GM21367 (cell line): ENCODE measurements around the gene CCL13.
"Not testable (repeated sequence)": the region's sequence is repeated elsewhere in the genome, so short reads cannot be mapped to it uniquely, and the experiment has no call there.

ENCODE experiments used
- ATAC-seq: cut with Tn5 transposase; IDR thresholded peaks from one replicate; pipeline ENCODE4 v1.9.1; 2021; ENCODE audit not compliant: unreplicated experiment

Gene CCL13

DNA sequence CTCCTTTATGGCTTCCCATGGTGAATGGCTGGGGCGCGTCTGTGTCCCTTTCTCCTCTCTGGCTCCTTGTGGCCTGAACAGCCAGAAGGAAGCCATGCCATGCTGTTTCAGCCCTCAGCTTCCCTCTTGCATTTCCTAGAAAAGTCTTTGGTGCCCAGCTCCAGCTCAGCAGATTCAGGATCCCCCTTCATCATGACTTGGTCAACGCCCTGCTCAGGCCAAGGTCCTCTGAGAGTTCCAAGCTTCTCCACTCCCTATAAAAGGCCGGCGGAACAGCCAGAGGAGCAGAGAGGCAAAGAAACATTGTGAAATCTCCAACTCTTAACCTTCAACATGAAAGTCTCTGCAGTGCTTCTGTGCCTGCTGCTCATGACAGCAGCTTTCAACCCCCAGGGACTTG lies at the start of gene CCL13:
Gene CCL13, plus strand, starts transcription at position 287 of the 400 bp plus-strand sequence. Its CDS starts 47 bp downstream, at position 334.
- ATAC-seq: no peak

DNA sequence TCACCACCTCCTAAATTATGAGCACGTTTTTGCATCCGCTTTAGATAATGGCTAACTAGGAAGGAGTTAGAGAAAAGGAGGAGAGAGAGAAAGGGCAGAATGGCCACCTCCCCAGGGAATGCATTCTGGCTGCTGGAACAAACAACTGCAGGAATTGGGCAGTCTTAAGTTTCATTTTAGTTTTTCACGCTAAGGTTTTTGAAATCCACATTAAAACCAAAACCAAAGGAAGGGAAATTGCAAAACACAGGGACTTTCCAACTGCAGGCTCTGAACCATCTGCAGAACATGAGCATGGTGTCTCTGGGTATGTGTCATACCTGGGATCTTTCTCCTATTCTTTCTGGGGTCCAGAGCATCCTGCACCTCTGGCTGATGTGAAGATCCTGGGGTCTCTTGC lies 49.2 kb upstream of the CCL13 start:
- ATAC-seq: no peak

DNA sequence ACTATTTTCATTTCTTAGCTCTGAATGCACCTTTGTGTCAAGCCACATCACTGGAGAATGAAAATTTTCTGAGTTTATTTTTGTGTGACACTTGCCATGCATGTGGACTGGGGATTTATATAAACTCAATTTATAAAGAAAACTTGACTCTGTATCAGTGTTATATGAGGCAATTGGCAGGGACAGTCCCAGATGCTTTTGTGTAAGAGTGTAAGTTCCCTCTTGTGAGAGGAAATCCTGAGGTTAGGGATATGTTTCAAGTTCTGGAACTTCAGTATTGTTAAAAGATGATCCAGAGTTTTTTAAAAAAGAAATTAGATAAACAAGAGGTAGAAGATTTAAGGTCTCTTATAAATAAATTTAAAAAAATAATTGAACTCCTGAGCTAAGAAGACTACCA lies 47.9 kb upstream of the CCL13 start:
- no peak for ATAC-seq

GRCh38 chr17:34311291-34311690 lies 45.0 kb upstream of the CCL13 start:
- no peak for ATAC-seq

DNA sequence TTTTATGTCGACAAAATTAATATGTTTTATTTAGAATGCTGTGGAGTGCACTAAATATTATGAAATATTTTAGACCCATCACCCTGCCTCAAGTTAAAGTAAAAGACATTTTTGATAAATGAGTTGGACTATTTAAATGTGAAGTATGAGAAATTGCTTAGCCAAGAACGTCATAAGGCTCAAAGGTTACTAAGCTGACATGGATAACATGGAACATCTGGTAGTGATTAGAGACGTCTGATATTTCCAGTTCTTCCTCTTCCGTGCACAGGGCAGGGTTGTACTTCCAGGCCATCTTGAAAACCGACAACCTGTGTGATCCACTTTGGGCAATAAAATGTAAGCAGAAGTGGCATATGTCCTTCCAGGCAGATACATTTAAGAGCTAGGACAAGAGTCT lies 44.2 kb upstream of the CCL13 start:
- ATAC-seq: no peak

GRCh38 chr17:34313164-34313563 lies 43.1 kb upstream of the CCL13 start:
- no peak for ATAC-seq

GRCh38 chr17:34314279-34314678 lies 42.0 kb upstream of the CCL13 start:
- ATAC-seq: no peak

DNA sequence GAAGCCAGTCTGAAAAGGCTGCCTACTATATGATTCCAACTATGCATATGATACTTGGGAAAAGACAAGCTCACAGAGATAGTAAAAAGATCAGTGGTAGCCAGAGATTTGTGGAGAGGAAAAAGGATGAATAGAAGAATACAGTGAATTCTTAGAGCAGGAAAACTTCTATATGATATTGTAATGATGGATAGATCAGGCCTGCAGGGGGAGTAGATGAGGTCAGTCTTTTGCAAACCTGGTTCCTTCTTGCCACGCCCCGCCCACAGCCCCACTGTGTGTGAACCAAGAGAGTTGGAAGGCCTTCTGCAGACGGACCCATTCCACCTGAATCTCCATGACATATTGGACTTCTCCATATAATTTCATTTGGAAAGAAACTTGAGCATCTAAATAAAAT lies 37.8 kb upstream of the CCL13 start:
- ATAC-seq: no peak

GRCh38 chr17:34319039-34319483 lies 37.2 kb upstream of the CCL13 start, which contains the start of gene CCL8:
Gene CCL8 (plus strand): TSS chr17:34319435. CDS start chr17:34319502, 67 bp downstream.
- ATAC-seq: no peak

DNA sequence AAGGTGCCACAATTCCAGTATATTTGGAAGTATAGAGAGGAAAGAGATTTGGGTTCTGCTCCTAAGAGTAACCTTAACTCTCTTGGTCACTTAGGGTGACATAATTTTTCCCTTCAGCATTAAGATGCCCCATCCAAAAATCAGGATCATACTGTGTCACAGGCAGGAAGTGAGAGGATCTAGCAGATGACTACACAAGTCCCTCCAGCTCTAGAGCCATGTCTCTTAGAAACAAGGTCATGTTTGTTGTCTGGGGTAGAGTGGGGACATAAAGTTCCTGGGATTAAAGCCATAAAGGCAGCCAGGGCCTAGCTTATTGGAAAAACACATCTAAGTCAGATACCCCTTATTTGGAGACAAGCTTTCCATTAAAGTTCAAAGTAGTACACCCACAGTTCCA lies 34.3 kb upstream of the CCL13 start:
- no peak for ATAC-seq

- ATAC-seq: not testable (repeated sequence)
These were observed 28.7 kb upstream of the CCL13 start for GRCh38 chr17:34327580-34327979.

- no peak for ATAC-seq
These were observed 18.6 kb upstream of the CCL13 start for GRCh38 chr17:34337701-34338100.

- ATAC-seq: no peak
These were observed 17.0 kb upstream of the CCL13 start for GRCh38 chr17:34339138-34339770.

DNA sequence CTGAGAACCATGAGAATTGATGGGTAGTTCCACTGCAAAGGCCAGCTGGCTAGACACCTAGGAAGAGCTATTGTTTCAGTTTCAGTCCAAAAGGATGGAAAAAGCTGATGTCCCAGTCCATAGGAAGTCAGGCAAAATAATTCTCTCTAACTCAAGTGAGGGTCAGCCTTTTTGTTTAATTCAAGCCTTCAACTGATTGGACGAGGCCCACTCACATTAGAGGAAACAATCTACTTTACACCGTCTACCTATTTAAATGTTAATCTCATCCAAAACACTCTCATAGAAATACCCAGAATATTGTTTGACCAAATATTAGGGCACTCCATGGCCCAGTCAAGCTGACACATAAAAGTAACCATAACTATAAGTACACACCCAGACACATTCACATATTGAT lies 14.4 kb upstream of the CCL13 start:
- no peak for ATAC-seq

DNA sequence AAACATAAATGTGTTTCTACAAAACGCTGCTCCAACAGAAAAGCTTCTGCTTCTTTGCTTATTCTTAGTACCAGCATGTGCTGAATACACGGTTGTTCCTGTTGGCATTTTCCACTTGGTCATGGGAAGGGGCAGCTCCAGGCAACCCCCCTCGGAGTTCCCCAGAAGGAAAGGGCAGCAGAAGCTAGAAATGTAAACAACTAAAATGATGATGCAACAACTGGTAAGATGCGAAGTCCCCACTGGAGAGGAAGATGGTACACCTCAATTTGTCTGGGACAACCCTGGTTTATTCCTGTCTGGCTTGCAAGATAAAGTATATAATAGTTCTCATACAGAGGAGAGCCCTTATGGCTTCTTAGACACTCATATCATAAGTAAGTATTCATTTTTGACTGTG lies 9.2 kb upstream of the CCL13 start:
- no peak for ATAC-seq

- no peak for ATAC-seq
These were observed 6.5 kb upstream of the CCL13 start for GRCh38 chr17:34349751-34350150.

GRCh38 chr17:34351096-34351495 lies 5.2 kb upstream of the CCL13 start:
- ATAC-seq: no peak

DNA sequence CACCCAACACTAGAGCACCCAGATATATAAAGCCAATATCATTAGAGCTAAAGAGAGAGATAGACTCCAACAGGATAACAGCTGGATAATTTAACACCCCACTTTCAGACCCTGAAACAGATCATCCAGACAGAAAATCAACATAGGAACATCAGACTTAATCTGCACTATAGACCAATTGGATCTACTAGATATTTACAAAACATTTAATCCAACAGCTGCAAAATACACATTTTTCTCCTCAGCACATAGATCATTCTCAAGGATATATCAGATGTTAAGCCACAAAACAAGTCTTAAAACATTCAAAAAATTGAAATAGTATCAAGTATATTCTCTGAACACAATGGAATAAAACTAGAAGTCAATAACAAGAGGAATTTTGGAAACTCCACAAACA lies 4.1 kb upstream of the CCL13 start:
- ATAC-seq: no peak

DNA sequence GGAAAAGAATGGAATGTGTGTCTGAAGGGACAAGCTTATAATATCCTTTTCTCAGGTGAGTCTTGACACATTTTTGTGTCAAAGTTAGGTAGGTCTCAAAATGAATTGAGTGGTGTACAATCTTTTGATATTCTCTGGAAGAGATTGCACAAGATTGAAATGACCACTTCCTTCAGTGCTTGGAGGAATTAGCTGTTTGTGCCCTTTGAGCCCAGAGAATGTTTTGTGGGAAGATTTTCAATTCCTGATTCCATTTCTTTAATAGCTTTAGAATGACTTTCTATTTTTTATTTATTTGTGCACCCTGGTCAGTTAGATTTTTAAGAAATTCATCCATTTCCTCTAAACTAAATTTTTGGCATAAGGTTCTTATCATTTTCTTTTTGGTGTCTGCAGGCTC lies 1.6 kb upstream of the CCL13 start:
- no peak for ATAC-seq

DNA sequence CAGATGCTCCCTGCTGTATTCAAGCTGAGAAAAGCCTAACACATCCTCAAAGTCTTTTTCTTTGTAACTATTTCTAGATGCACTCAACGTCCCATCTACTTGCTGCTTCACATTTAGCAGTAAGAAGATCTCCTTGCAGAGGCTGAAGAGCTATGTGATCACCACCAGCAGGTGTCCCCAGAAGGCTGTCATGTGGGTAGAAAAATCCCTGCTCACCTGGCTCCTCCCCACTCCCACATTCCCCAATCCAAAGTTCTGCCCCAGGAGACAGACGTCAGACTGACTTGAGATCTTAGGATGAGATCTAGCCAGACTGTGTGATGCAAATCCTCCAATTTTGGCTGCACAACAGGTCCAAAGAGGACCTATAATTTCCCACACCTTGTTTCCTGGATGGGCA lies 1.1 kb downstream of the CCL13 start:
- ATAC-seq: no peak

- no peak for ATAC-seq
These were observed 2.4 kb downstream of the CCL13 start for GRCh38 chr17:34358631-34359030.

DNA sequence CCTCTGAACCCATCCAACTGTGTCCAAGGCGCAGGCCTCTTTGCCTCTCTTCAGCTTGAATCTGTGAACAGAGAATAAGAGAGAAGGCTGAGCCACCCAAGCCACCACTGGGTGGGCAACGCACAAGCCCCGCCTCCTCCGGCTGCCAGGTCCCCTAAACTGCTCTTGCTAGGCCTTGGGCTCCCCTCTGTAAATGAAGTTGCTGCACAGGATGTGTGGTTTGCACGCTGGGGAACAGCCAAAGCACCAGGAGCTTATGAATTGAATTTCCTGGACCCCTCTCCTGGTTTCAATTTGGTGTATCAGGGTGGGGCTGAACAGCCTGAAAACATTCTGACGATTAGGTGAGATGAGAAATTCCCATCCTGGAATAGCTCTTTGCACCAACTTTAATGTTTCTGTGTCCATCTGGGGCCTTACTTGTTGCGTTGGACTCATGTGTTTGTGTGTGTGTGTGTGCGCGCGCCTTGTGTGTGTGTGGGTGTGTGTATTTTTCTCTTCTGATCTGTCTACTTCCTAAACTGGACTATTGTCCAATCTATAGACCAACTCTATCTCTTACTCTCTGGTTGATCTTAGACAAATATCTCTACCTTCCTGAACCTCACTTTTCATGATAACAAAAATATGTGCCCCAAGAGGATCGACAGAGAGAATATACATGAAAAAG lies 4.5 kb downstream of the CCL13 start:
- ATAC-seq: no peak
